K562 (cell line): Measurements from ENCODE around the gene PKHD1. TPM values are rescaled to one million over a fixed set of nuclear protein-coding genes. Genes with fewer than 3 reads are reported as not detected.

Experiments used
- ATAC-seq: fragments of 200-7000 bp; cut with Tn5 transposase; 3 replicates; pipeline ENCODE4 v1.9.1; 2020; ENCODE audit warnings: moderate library complexity
- BruUV-seq: library from RNA; stranded (reverse); fragments of 400-500 nt; replicated peaks from 2 replicates; lab custom pipeline; 2021; lab: Mats Ljungman, UMichigan
- CTCF ChIA-PET: fragments of 300-600 bp; formaldehyde crosslinking; extraction: SDS; loops from one replicate; lab custom pipeline; 2021; ENCODE audit warnings: low intra/inter-chr PET ratio; lab: Yijun Ruan, JAX
- POLR2A ChIA-PET: fragments of 300-600, 350-650 bp; sonication (Branson Sonifier 250); formaldehyde crosslinking; extraction: SDS; loops from one replicate; lab custom pipeline; 2021; ENCODE audit warnings: antibody characterized with exemption, inconsistent platforms; lab: Yijun Ruan, JAX
- DNase-seq, 4 experiments: peaks; one replicate each; pipeline versions ENCODE4 v3.0.0 to v3.0.0-alpha.2; 2011 to 2018; ENCODE audit warnings: low spot score in 3 of 4, mixed read lengths in 3 of 4; ENCODE audit errors: extremely low read depth in 1 of 4
- FAIRE-seq: peaks from 2 replicates; lab custom pipeline; 2011; peaks lifted over from hg19 to GRCh38; lab: Jason Lieb, UNC
- H2AFZ ChIP-seq: 2 replicates; pipeline ENCODE4 v1.6.0; 2011; ENCODE audit warnings: low read depth, low read length, control low read depth, inconsistent platforms
- H3K27ac ChIP-seq: fragments of 200-600 bp; 3 replicates; pipeline ENCODE4 v1.8.0; 2011; ENCODE audit warnings: low read depth, mild to moderate bottlenecking, control low read depth, inconsistent platforms, low read length, moderate library complexity, mixed read lengths; ENCODE audit errors: extremely low read depth
- H3K27me3 ChIP-seq, 2 experiments: fragments of 300-600 bp in 1 of 2; 2 replicates in 1 of 2; 3 replicates in 1 of 2; pipeline versions ENCODE4 v1.6.0 to v1.8.0; 2011; ENCODE audit warnings: inconsistent platforms in 2 of 2, low read length in 2 of 2, mild to moderate bottlenecking in 1 of 2, mixed read lengths in 1 of 2, moderate library complexity in 1 of 2; ENCODE audit not compliant: control insufficient read depth in 2 of 2, insufficient read depth in 2 of 2
- H3K36me3 ChIP-seq: fragments of 300-600 bp; 3 replicates; pipeline ENCODE4 v1.8.0; 2011; ENCODE audit warnings: mild to moderate bottlenecking, low read length, inconsistent platforms; ENCODE audit not compliant: control insufficient read depth, insufficient read depth
- H3K4me1 ChIP-seq, 2 experiments: fragments of 200-600 bp in 1 of 2; replicated peaks in 1 of 2; 2 replicates in 1 of 2; 3 replicates in 1 of 2; pipeline versions ENCODE4 v1.5.1 to v1.8.0; 2011; ENCODE audit warnings: inconsistent platforms in 2 of 2, low read length in 2 of 2, mild to moderate bottlenecking in 1 of 2, mixed read lengths in 1 of 2, moderate library complexity in 1 of 2; ENCODE audit not compliant: control insufficient read depth in 2 of 2, insufficient read depth in 2 of 2
- H3K4me2 ChIP-seq: 2 replicates; pipeline ENCODE4 v1.6.1; 2011; ENCODE audit warnings: low read length, control low read depth, inconsistent platforms, mixed read lengths; ENCODE audit not compliant: insufficient read depth
- H3K4me3 ChIP-seq: fragments of 200-600 bp; sonication (generic), shearing (Covaris generic); 2 replicates; pipeline ENCODE4 v1.5.1; 2016; ENCODE audit warnings: control low read depth, inconsistent platforms
- H3K79me2 ChIP-seq: fragments of 200-600 bp; 3 replicates; pipeline ENCODE4 v1.8.0; 2011; ENCODE audit warnings: low read length, inconsistent platforms; ENCODE audit not compliant: control insufficient read depth, insufficient read depth
- H3K9ac ChIP-seq, 2 experiments: 2 replicates each; pipeline versions ENCODE4 v1.6.0 to v1.6.1; 2011; ENCODE audit warnings: low read depth in 2 of 2, low read length in 2 of 2, control low read depth in 1 of 2, inconsistent platforms in 1 of 2, mild to moderate bottlenecking in 1 of 2, mixed read lengths in 1 of 2; ENCODE audit not compliant: insufficient read depth in 1 of 2
- H3K9me1 ChIP-seq: one replicate; pipeline ENCODE4 v1.6.0; 2011; ENCODE audit warnings: inconsistent platforms, mild to moderate bottlenecking, low read length, moderate library complexity; ENCODE audit not compliant: control insufficient read depth, insufficient read depth
- H3K9me3 ChIP-seq: replicated peaks from 2 replicates; pipeline ENCODE4 v1.5.1; 2011; ENCODE audit warnings: low read depth, low read length, inconsistent platforms; ENCODE audit not compliant: control insufficient read depth, insufficient read depth
- H4K20me1 ChIP-seq: replicated peaks from 2 replicates; pipeline ENCODE4 v1.6.1; 2011; ENCODE audit warnings: low read length, inconsistent platforms, mixed read lengths; ENCODE audit not compliant: control insufficient read depth, insufficient read depth
- NR2C1 ChIP-seq, 2 experiments: fragments of 450-650 bp; IDR thresholded peaks; 2 replicates each; pipeline ENCODE4 v1.6.1; 2017; ENCODE audit warnings: mild to moderate bottlenecking in 2 of 2, antibody characterized with exemption in 1 of 2, inconsistent platforms in 1 of 2, missing compliant biosample characterization in 1 of 2, missing genetic modification characterization in 1 of 2
- U2AF2 ChIP-seq: fragments of 200-400 bp; formaldehyde crosslinking; optimal IDR thresholded peaks from 2 replicates; pipeline ENCODE3; 2017; ENCODE audit warnings: low read depth, mild to moderate bottlenecking, low read length
- YY1 ChIP-seq, 3 experiments: IDR thresholded peaks; 2 replicates each; pipeline ENCODE4 v1.6.1; 2011; ENCODE audit warnings: low read length in 2 of 3, mild to moderate bottlenecking in 2 of 3, moderate library complexity in 2 of 3, borderline replicate concordance in 1 of 3, control low read depth in 1 of 3, low read depth in 1 of 3; ENCODE audit not compliant: insufficient read depth in 3 of 3, insufficient replicate concordance in 2 of 3, control insufficient read depth in 1 of 3, insufficient read length in 1 of 3; ENCODE audit errors: extremely low read depth in 1 of 3
- ZNF551 ChIP-seq: fragments of 250-450 bp; sonication (Bioruptor Pico); IDR thresholded peaks from 2 replicates; pipeline ENCODE4 v1.5.0; 2021; ENCODE audit warnings: mild to moderate bottlenecking, moderate library complexity
- WGBS: fragments of 100-300 bp; shearing (Covaris generic); methylation state at CpG from one replicate; pipeline ENCODE4 v1.1.6; 2016; ENCODE audit warnings: low coverage, mixed read lengths; ENCODE audit not compliant: insufficient coverage; ENCODE audit errors: missing lambda C conversion rate; 5-methylcytosine and 5-hydroxymethylcytosine counted together
- in situ Hi-C: fragments of 300-500 bp; cut with MboI; formaldehyde crosslinking; loops from 4 replicates; pipeline ENCODE4 v1.15.0; 2018; ENCODE audit warnings: inconsistent platforms, mixed read lengths
- intact Hi-C: fragments of 100-400 bp; cut with micrococcal nuclease; formaldehyde crosslinking; loops from 2 replicates; pipeline ENCODE4 v1.14.2; 2022
- polyA plus RNA-seq, 8 experiments: library from polyadenylated mRNA; depleted of rRNA in 4 of 8; stranded (reverse) in 5 of 8; unstranded in 3 of 8; fragments of >200 nt; fragmentation: Nextera tagmentation in 2 of 8; fragmentation: Illumina TruSeq in 1 of 8; extraction: Ambion mirVana in 2 of 8; extraction: Trizol in 1 of 8; gene quantifications; 2 replicates each; pipeline versions ENCODE4 v1.2.1 to v1.2.3, GENCODE V29; 2011 to 2014; ENCODE audit warnings: inconsistent platforms in 1 of 8, missing spikeins in 1 of 8
- total RNA-seq, 7 experiments: library from RNA; depleted of rRNA in 6 of 7; stranded (reverse); fragments of >200 nt in 6 of 7; fragmentation: Illumina TruSeq in 2 of 7; extraction: Trizol in 2 of 7; gene quantifications; 2 replicates each; pipeline versions ENCODE4 v1.2.1 to v1.2.3, GENCODE V29; 2011 to 2021; ENCODE audit warnings: low replicate concordance in 1 of 7
- TF ChIP-seq, protein P1 (sequence below): IDR thresholded peaks from 2 replicates; pipeline ENCODE4 v1.6.1; 2014; ENCODE audit warnings: antibody characterized with exemption
- TF ChIP-seq, protein P2 (sequence below): fragments of 250-450 bp; sonication (Bioruptor Pico); IDR thresholded peaks from 2 replicates; pipeline ENCODE4 v1.9.0; 2021; ENCODE audit warnings: mild to moderate bottlenecking, inconsistent platforms
- TF ChIP-seq, protein P3 (sequence below): fragments of 250-450 bp; sonication (Bioruptor Pico); IDR thresholded peaks from 2 replicates; pipeline ENCODE4 v1.4.0; 2020
- TF ChIP-seq, protein P4 (sequence below): fragments of 450-650 bp; formaldehyde crosslinking; IDR thresholded peaks from 2 replicates; pipeline ENCODE4 v1.4.0; 2020; ENCODE audit warnings: mild to moderate bottlenecking, mixed read lengths

The PKHD1 gene
- total and polyA plus RNA-seq, 9 of the 15 experiments (the other 6 are each of a cell fraction or from before 2014, with no cell fraction given) = 0.01 to 0.04 (median 0.01) TPM; not detected in 6

DNA sequence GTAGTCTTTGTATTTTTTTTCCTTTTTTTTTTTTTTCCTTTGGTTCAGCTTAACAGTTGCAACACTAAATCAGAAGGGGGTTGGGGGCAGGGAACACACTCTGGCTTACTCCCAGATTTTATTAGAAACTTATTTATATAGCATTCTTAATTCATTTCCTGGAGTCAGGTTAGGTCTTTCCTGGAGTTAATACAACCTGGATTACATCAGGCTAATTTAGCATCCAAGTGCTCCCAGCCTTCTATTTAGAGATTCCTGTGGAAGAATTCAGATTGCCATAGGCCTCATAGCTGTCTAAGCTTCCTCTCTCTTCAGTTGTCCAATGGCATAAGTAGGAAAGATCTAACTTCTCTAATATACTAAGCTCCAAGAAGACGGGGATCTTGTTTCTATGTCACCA is 35.8 kb upstream of the PKHD1 start (continued):
- TF ChIP-seq, protein P1, sequence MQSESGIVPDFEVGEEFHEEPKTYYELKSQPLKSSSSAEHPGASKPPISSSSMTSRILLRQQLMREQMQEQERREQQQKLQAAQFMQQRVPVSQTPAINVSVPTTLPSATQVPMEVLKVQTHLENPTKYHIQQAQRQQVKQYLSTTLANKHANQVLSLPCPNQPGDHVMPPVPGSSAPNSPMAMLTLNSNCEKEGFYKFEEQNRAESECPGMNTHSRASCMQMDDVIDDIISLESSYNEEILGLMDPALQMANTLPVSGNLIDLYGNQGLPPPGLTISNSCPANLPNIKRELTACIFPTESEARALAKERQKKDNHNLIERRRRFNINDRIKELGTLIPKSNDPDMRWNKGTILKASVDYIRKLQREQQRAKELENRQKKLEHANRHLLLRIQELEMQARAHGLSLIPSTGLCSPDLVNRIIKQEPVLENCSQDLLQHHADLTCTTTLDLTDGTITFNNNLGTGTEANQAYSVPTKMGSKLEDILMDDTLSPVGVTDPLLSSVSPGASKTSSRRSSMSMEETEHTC = no peak
- TF ChIP-seq U2AF2 (no peak), NR2C1 (IDR thresholded peaks at IDR 0.05) (no peak), NR2C1 (tag; IDR thresholded peaks at IDR 0.05) (no peak)
- TF ChIP-seq, protein P2, sequence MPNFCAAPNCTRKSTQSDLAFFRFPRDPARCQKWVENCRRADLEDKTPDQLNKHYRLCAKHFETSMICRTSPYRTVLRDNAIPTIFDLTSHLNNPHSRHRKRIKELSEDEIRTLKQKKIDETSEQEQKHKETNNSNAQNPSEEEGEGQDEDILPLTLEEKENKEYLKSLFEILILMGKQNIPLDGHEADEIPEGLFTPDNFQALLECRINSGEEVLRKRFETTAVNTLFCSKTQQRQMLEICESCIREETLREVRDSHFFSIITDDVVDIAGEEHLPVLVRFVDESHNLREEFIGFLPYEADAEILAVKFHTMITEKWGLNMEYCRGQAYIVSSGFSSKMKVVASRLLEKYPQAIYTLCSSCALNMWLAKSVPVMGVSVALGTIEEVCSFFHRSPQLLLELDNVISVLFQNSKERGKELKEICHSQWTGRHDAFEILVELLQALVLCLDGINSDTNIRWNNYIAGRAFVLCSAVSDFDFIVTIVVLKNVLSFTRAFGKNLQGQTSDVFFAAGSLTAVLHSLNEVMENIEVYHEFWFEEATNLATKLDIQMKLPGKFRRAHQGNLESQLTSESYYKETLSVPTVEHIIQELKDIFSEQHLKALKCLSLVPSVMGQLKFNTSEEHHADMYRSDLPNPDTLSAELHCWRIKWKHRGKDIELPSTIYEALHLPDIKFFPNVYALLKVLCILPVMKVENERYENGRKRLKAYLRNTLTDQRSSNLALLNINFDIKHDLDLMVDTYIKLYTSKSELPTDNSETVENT (CRISPR knock-in tag) = no peak

DNA sequence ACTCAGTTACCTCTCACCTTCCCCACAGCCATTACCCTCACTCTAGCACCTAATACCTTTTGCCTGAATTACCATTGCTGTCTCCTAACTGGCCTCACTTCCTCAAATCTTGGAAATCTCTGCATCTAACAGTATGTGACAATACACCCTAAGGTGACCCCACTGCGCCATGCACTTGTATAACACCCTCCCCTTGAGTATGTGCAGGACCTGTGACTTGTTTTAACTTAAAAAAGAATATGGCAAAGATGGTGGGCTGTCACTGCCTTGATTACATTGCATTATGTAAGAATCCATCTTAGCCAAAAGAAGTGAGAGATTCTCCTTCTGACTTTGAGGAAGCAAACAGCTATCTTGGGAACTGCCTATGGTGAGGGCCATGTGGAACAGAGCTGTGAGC is 29.9 kb upstream of the PKHD1 start:
- no TSS peak for BruUV-seq
- no peaks in the 10 kb centered on the region for H3K79me2 ChIP-seq
- H3K9ac ChIP-seq = no peak overlapping the region
- intact Hi-C loops = no loop called here
- FAIRE-seq (no peak), DNase-seq (no peak), ATAC-seq (no peak)
- H3K4me1 ChIP-seq = no peaks in the 10 kb centered on the region
- H3K9me1 ChIP-seq = no peaks in the 10 kb centered on the region
- H3K9me3 ChIP-seq = no peaks in the 10 kb centered on the region
- H3K27me3 ChIP-seq = no peaks in the 10 kb centered on the region
- ChIA-PET CTCF (no interaction called here), POLR2A (interaction anchor here (1.0 kb wide), 1 partner anchor 22 kb away, joined by 4 read pairs; no protein-coding TSS in a partner anchor)
- no peak overlapping the region for H3K27ac ChIP-seq
- in situ Hi-C loops = no loop called here
- WGBS = 0% methylated on average over 1 of the region's 1 CpG
- H3K36me3 ChIP-seq = no peaks in the 10 kb centered on the region
- H3K4me3 ChIP-seq = no peak overlapping the region
- no peaks in the 10 kb centered on the region for H4K20me1 ChIP-seq
- H2AFZ ChIP-seq = no peak overlapping the region
- no peak overlapping the region for H3K4me2 ChIP-seq
- TF ChIP-seq, protein P3, sequence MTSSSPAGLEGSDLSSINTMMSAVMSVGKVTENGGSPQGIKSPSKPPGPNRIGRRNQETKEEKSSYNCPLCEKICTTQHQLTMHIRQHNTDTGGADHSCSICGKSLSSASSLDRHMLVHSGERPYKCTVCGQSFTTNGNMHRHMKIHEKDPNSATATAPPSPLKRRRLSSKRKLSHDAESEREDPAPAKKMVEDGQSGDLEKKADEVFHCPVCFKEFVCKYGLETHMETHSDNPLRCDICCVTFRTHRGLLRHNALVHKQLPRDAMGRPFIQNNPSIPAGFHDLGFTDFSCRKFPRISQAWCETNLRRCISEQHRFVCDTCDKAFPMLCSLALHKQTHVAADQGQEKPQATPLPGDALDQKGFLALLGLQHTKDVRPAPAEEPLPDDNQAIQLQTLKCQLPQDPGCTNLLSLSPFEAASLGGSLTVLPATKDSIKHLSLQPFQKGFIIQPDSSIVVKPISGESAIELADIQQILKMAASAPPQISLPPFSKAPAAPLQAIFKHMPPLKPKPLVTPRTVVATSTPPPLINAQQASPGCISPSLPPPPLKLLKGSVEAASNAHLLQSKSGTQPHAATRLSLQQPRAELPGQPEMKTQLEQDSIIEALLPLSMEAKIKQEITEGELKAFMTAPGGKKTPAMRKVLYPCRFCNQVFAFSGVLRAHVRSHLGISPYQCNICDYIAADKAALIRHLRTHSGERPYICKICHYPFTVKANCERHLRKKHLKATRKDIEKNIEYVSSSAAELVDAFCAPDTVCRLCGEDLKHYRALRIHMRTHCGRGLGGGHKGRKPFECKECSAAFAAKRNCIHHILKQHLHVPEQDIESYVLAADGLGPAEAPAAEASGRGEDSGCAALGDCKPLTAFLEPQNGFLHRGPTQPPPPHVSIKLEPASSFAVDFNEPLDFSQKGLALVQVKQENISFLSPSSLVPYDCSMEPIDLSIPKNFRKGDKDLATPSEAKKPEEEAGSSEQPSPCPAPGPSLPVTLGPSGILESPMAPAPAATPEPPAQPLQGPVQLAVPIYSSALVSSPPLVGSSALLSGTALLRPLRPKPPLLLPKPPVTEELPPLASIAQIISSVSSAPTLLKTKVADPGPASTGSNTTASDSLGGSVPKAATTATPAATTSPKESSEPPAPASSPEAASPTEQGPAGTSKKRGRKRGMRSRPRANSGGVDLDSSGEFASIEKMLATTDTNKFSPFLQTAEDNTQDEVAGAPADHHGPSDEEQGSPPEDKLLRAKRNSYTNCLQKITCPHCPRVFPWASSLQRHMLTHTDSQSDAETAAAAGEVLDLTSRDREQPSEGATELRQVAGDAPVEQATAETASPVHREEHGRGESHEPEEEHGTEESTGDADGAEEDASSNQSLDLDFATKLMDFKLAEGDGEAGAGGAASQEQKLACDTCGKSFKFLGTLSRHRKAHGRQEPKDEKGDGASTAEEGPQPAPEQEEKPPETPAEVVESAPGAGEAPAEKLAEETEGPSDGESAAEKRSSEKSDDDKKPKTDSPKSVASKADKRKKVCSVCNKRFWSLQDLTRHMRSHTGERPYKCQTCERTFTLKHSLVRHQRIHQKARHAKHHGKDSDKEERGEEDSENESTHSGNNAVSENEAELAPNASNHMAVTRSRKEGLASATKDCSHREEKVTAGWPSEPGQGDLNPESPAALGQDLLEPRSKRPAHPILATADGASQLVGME = no peak
- TF ChIP-seq YY1 (IDR thresholded peaks at IDR 0.05; ENCODE audit: borderline replicate concordance in 1 of 3, control insufficient read depth in 1 of 3, extremely low read depth in 1 of 3, insufficient read depth in 3 of 3, insufficient read length in 1 of 3, insufficient replicate concordance in 2 of 3, low read depth in 1 of 3, low read length in 2 of 3) (no peak), ZNF551 (no peak)
- TF ChIP-seq, protein P4, sequence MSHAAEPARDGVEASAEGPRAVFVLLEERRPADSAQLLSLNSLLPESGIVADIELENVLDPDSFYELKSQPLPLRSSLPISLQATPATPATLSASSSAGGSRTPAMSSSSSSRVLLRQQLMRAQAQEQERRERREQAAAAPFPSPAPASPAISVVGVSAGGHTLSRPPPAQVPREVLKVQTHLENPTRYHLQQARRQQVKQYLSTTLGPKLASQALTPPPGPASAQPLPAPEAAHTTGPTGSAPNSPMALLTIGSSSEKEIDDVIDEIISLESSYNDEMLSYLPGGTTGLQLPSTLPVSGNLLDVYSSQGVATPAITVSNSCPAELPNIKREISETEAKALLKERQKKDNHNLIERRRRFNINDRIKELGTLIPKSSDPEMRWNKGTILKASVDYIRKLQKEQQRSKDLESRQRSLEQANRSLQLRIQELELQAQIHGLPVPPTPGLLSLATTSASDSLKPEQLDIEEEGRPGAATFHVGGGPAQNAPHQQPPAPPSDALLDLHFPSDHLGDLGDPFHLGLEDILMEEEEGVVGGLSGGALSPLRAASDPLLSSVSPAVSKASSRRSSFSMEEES = no peak
